Stomach (tissue), 4 donors: ENCODE data around the gene GPLD1.

ENCODE experiments used
- EP300 ChIP-seq: sonication (generic); formaldehyde crosslinking; IDR thresholded peaks from one replicate; pipeline ENCODE4 v1.6.1; 2017; ENCODE audit warnings: antibody characterized with exemption
- TF ChIP-seq, protein P1 (sequence below), 7 experiments: fragments of 450-650 bp in 4 of 7; fragments of 200-600 bp in 3 of 7; sonication (generic) in 3 of 7; IDR thresholded peaks; one replicate each; pipeline ENCODE4 v1.5.1; 2016 to 2019; ENCODE audit warnings: antibody characterized with exemption in 7 of 7, control low read depth in 2 of 7, mild to moderate bottlenecking in 1 of 7

DNA sequence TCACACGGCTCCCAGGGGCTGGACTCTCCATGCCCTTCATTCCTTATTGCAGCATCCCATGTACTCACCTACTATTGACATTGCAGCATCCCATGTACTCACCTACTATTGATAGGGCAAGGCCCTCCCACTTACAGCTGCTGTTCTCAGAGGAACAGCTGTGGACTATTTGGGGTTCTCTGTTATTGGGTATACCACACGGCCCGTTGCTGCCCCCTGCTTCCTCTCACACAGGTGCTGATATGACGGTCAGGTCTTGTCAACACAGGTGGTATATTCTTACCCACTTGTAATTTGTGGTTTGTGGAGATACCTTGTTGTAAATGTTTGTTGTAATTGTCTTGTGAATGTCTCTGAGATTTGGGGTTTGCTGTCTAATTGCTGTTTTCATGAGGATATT, 24.2 kb upstream of the GPLD1 start:
- TF ChIP-seq, protein P1, sequence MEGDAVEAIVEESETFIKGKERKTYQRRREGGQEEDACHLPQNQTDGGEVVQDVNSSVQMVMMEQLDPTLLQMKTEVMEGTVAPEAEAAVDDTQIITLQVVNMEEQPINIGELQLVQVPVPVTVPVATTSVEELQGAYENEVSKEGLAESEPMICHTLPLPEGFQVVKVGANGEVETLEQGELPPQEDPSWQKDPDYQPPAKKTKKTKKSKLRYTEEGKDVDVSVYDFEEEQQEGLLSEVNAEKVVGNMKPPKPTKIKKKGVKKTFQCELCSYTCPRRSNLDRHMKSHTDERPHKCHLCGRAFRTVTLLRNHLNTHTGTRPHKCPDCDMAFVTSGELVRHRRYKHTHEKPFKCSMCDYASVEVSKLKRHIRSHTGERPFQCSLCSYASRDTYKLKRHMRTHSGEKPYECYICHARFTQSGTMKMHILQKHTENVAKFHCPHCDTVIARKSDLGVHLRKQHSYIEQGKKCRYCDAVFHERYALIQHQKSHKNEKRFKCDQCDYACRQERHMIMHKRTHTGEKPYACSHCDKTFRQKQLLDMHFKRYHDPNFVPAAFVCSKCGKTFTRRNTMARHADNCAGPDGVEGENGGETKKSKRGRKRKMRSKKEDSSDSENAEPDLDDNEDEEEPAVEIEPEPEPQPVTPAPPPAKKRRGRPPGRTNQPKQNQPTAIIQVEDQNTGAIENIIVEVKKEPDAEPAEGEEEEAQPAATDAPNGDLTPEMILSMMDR (IDR thresholded peaks at IDR 0.05), result no peak
- TF ChIP-seq EP300, result no peak
